GM21423 (cell line): ENCODE measurements around the gene TM2D3.
"Not testable (repeated sequence)": the region's sequence is repeated elsewhere in the genome, so short reads cannot be mapped to it uniquely, and the experiment has no call there.

Source experiments
- ATAC-seq: cut with Tn5 transposase; IDR thresholded peaks from one replicate; pipeline ENCODE4 v1.9.1; 2021; ENCODE audit warnings: mild to moderate bottlenecking, moderate library complexity; ENCODE audit not compliant: unreplicated experiment

TM2D3 gene

GRCh38 chr15:101657968-101658784 lies 6.0 kb upstream of the TM2D3 start:
- ATAC-seq: no peak

GRCh38 chr15:101657171-101657570 lies 5.0 kb upstream of the TM2D3 start:
- no peak for ATAC-seq

DNA sequence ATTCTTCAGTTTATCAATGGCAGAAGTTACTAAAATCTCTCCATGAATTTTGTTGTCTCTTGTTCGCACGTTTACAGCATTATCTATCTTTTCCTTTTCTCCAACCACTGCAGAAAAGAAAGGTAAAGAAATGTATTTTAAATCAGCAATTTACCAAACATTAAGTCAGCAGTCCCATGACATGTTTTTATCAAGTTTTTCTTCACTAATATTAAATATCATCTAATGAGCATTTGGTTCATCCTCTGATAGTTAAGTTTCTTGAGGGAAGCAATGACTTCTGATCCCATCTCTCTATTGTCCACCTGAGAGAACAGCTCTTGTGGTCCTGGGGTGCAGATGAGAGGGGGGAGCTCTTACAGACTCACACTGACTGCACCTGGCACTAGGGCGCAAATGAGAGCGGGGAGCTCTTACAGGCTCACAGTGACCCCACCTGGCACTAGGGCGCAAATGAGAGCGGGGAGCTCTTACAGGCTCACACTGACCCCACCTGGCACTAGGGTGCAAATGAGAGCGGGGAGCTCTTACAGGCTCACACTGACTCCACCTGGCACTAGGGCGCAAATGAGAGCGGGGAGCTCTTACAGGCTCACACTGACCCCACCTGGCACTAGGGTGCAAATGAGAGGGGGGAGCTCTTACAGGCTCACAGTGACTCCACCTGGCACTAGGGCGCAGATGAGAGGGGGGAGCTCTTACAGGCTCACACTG lies 2.6 kb upstream of the TM2D3 start:
- not testable (repeated sequence) for ATAC-seq

DNA sequence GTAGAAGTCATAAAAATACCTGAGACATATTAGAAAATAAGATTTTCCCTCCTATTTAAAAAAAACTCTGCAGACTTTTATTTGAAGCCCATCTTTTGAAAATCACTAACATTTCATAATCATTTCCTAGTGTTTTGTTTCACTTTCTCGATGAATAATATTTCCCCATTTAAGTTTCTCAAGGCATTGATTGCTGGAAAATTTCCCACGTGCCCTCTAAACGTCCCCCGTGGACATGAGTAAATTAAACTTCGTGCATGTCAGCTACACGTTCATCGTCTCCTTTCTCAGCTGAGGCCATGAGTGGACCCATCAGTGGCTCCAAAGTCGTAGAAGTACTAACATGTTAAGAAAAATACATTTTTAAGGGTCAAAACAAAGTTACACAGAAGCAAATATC lies 2.0 kb upstream of the TM2D3 start:
- ATAC-seq: no peak

GRCh38 chr15:101652786-101653430 lies 727 bp upstream of the TM2D3 start:
- ATAC-seq: no peak

GRCh38 chr15:101651554-101652097 lies 555 bp downstream of the TM2D3 start:
- ATAC-seq: peak; percentile 46

GRCh38 chr15:101650145-101650544 lies 2.0 kb downstream of the TM2D3 start:
- no peak for ATAC-seq

GRCh38 chr15:101648356-101648755 lies 3.8 kb downstream of the TM2D3 start:
- no peak for ATAC-seq

- no peak for ATAC-seq
Observed at GRCh38 chr15:101647251-101647650, 4.9 kb downstream of the TM2D3 start.

GRCh38 chr15:101646672-101647071 lies 5.5 kb downstream of the TM2D3 start:
- no peak for ATAC-seq

GRCh38 chr15:101642361-101642760 lies 9.8 kb downstream of the TM2D3 start:
- no peak for ATAC-seq

GRCh38 chr15:101641894-101642293 lies 10.3 kb downstream of the TM2D3 start:
- ATAC-seq: peak; percentile 66

GRCh38 chr15:101641129-101641764 lies 10.9 kb downstream of the TM2D3 start:
- ATAC-seq: no peak

- ATAC-seq: no peak
Observed at GRCh38 chr15:101639667-101640066, 12.5 kb downstream of the TM2D3 start.

DNA sequence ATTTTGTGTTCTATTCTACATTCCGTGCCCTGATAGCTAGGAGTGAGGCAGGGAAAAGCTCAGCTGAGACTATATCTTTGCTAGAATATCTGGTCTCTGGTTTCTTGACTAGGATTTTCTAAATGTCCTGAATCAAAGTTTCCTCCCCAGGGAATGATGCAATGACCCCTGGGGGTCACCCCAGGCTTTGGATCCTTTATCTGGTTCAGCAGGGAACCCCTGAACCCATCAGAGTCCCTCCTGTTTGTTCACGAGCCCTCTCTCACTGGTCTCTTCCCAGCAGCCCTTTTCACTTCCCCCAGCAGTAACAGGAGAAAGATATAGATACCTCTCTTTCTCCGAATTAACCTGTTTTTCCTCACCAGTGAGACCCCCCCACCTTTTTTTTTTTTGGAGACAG lies 14.3 kb downstream of the TM2D3 start:
- ATAC-seq: no peak

DNA sequence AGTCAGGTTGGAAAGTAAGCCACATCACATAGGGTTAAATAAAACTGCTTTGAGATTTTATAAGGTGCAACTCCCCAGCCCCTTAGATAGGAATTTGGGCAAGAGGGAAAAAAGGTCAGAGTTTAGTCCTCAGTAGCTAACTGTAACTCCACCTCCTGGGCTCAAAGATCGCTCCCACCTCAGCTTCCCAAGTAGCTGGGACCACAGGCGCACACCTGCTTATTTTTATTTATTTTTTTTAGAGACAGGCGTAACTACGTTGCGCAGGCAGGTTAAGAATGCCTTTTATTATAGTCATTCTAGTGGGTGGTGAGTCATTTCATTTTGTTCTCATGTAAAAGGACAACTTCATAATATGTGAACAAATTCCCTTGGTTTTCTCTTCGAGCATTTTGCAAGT lies 14.7 kb downstream of the TM2D3 start:
- ATAC-seq: no peak

GRCh38 chr15:101637038-101637437 lies 15.1 kb downstream of the TM2D3 start:
- ATAC-seq: no peak

GRCh38 chr15:101635944-101636727 lies 16.0 kb downstream of the TM2D3 start:
- no peak for ATAC-seq

DNA sequence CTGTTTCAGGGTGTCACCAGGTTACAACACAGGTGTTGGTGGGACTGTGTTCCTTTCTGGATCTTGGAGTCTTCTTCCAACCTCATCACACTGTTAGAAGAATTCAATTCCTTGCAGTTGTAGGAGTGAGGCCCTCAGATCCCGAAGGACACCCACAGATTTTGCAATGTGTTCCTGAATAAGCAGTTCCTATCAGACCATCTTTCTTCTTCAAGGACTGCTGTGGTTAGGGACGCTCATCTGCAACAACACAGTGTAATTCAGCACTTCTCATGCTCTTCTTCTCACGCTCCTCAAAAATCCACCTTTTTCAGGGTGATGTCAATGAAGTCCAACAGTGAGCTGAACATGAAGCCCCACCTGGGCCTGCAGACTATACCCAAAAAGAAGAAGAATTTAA lies 18.8 kb downstream of the TM2D3 start:
- ATAC-seq: no peak

GRCh38 chr15:101626729-101627128 lies 25.5 kb downstream of the TM2D3 start:
- not testable (repeated sequence) for ATAC-seq
